Heart right ventricle (tissue), 16 donors: ENCODE data around the gene UPK3A. TPM values are rescaled to one million over a fixed set of nuclear protein-coding genes. Genes with fewer than 3 reads are reported as not detected.
A peak's percentile ranks its signal among the peaks of the same experiment; 100 is the strongest.

Experiments
- ATAC-seq, 8 donors: fragments of 200-7000 bp; cut with Tn5 transposase; one replicate each; pipeline ENCODE4 v1.9.1; 2020; ENCODE audit warnings: mild to moderate bottlenecking in 8 of 8, moderate library complexity in 8 of 8, moderate number of reproducible peaks in 1 of 8
- DNase-seq, 2 donors: peaks; one replicate each; pipeline ENCODE4 v3.0.0-alpha.2; 2020
- H3K27ac ChIP-seq, 10 donors: fragments of 200-600 bp; sonication (generic) in 2 of 10; one replicate each; pipeline versions ENCODE4 v1.5.0 to v1.8.0; 2020 to 2022; ENCODE audit warnings: mild to moderate bottlenecking in 3 of 10
- H3K27me3 ChIP-seq, 7 donors: fragments of 200-600 bp; one replicate each; pipeline ENCODE4 v1.8.0; 2021 to 2022; ENCODE audit warnings: mild to moderate bottlenecking in 2 of 7
- H3K36me3 ChIP-seq, 9 donors: fragments of 200-600 bp; sonication (generic) in 1 of 9; one replicate each; pipeline versions ENCODE4 v1.5.0 to v1.8.0; 2020 to 2022; ENCODE audit warnings: mild to moderate bottlenecking in 2 of 9
- H3K4me1 ChIP-seq, 9 donors: fragments of 200-600 bp; sonication (generic) in 1 of 9; one replicate each; pipeline versions ENCODE4 v1.5.0 to v1.8.0; 2020 to 2022; ENCODE audit warnings: mild to moderate bottlenecking in 4 of 9
- H3K4me3 ChIP-seq, 10 donors: fragments of 200-600 bp; sonication (generic) in 2 of 10; one replicate each; pipeline versions ENCODE4 v1.5.0 to v1.8.0; 2020 to 2022; ENCODE audit warnings: mild to moderate bottlenecking in 7 of 10, moderate library complexity in 2 of 10
- H3K9me3 ChIP-seq, 11 donors: fragments of 200-600 bp in 10 of 11; sonication (generic) in 2 of 11; one replicate each; pipeline versions ENCODE4 v1.5.0 to v1.8.0; 2013 to 2022; ENCODE audit warnings: mild to moderate bottlenecking in 2 of 11, control low read depth in 1 of 11, moderate library complexity in 1 of 11
- WGBS, 2 donors: extraction: QIAGEN DNeasy Blood & Tissue Kit; methylation state at CpG; one replicate each; pipeline ENCODE4 v1.1.7; 2013; ENCODE audit warnings: inconsistent platforms in 1 of 2; 5-methylcytosine and 5-hydroxymethylcytosine counted together
- intact Hi-C, 10 donors: fragments of 100-400 bp; cut with DNase I; formaldehyde crosslinking; loops; one replicate each; pipeline versions ENCODE4 v1.11.1 to v1.14.2; 2022
- polyA plus RNA-seq, 2 donors: library from polyadenylated mRNA; stranded (reverse); fragments of 200-250 nt; gene quantifications; one replicate each; pipeline ENCODE4 v1.2.3, GENCODE V29; 2013
- total RNA-seq, 10 donors: library from RNA; stranded (reverse); fragmentation: NEBNext Ultra II Directional in 3 of 10; extraction: Animal tissue kit (Norgen Biotek cat#: 25700) in 3 of 10; gene quantifications; one replicate each; pipeline versions ENCODE4 v1.2.1 to v1.2.4, GENCODE V29; 2021 to 2023
- TF ChIP-seq, protein P1 (sequence below), 9 donors: fragments of 200-600 bp; sonication (generic) in 2 of 9; IDR thresholded peaks; one replicate each; pipeline versions ENCODE4 v1.5.0 to v1.8.0; 2021 to 2022; ENCODE audit warnings: antibody characterized with exemption in 9 of 9, mild to moderate bottlenecking in 5 of 9, moderate library complexity in 1 of 9
- donor health status: Arrhythmogenic right ventricular cardiomyopathy.
- donor health status: ischemic (EF 13 %, LVEDD 7.1; RV severe dilation, severe dysfunction).
- donor health status: healthy with polysubstance abuse.
- donor health status: DM: no; HTN: yes; CAD: no.
- donor health status: DM: no; HTN: no; CAD: no.
- donor health status: ischemic (EF 25% LVEDD 6.9; RV normal size, moderate dysfunction).
- donor health status: ischemic (EF 25% LVEDD 5.7; RV mildly dilated, moderate dysfunction).
- donor health status: healthy.
- donor health status: DM: yes; HTN: yes; CAD: no.
- donor health status: Ischemic cardiomyopathy.
- donor health status: ischemic (EF 35%, LVEDD 5.7; RV mildly dilated, moderate dysfunction).
- donor health status: nonischemic (EF 11% LVEDD 7.7; RV severe dilation, severe dysfunction).
- donor health status: DM: yes; HTN: yes; CAD: no.
- donor health status: PGD.
- donor health status: ischemic (EF 29% LVEDD 5.4; RV normal size, mild dysfunction).
- donor health status: nonischemic (EF 23%, LVEDD 6.1; RV moderate dilation, normal function).

Gene UPK3A
- total and polyA plus RNA-seq, 12 donors, result 0.48 TPM; not detected in 11

DNA sequence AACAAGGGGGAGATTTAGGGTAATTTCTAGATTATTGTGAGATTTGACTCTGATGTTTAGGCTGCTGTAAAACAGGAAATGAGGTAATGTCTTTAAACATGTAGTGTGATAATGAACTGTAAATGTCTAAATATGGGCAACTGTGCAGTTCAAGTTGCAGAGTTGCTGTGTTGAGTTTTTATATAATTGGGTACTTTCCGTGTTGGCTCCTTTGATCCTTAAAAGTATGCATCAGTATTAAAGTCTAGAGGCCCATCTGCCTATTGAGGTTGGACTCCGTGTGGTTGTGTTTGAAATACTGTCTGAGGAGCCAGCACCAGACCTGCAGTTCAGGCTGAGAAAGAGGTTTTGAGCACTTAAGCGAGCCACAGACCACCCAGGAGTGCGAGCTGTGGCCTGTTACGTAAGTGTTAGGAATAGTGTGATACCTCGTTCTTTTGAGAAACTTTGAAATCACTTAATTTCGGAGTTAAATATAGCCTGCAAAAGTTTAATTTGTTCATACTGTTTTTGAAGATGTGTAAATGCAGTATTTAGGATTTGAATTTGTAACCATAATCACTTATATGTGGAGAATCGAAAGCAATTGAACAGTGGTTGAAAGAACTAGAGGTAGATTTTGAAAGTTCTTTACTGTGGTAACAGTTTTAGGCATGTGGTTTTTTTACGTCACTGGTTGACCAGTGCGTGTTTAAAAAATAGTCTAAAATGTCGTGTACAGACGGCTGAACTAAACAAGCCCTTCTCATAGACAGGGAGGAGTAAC is 34.0 kb downstream of the UPK3A start:
- peak overlapping the region in 3 of 10 donors; percentile 11 to 26 (median 14) for H3K4me3 ChIP-seq

DNA sequence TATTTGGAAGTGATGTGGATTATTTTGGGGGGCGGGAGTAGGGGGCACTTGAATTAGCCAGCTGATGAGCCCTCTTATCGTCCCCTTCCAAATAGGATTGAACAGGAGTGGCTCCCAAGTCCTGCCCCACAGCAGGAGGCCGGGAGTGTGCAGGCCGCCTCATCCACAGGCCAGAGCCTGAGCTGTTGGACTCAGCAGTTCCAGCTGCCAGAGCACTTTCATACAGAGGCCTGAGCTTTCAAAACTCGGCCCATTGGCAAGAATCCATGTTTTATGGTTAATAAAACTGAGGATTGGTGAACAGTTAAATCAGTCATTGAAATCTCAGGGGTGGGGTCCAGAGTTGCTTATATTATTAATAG is 34.6 kb downstream of the UPK3A start:
- H3K9me3 ChIP-seq, result no peaks in the 10 kb centered on the region
- H3K4me3 ChIP-seq, result peak overlapping the region in 1 of 10 donors; percentile 7
- ATAC-seq, result peak in 7 of 8 donors; percentile 36 to 65 (median 41)
- H3K27ac ChIP-seq, result peak overlapping the region in 9 of 10 donors; percentile 57 to 91 (median 80)
- peaks cover 0 to 24% (median 18%) of the 10 kb centered on the region in 9 donors for H3K36me3 ChIP-seq
- 34 to 54% methylated on average over 5 of the region's 5 CpGs for WGBS, 2 donors
- peaks cover 3 to 61% (median 40%) of the 10 kb centered on the region in 9 donors for H3K4me1 ChIP-seq
- intact Hi-C loops, result loop anchor here in 4 of 10 donors (5.0 to 10.0 kb wide), 3 partner anchors 103 to 118 kb away; no protein-coding TSS in a partner anchor
- TF ChIP-seq, protein P1, sequence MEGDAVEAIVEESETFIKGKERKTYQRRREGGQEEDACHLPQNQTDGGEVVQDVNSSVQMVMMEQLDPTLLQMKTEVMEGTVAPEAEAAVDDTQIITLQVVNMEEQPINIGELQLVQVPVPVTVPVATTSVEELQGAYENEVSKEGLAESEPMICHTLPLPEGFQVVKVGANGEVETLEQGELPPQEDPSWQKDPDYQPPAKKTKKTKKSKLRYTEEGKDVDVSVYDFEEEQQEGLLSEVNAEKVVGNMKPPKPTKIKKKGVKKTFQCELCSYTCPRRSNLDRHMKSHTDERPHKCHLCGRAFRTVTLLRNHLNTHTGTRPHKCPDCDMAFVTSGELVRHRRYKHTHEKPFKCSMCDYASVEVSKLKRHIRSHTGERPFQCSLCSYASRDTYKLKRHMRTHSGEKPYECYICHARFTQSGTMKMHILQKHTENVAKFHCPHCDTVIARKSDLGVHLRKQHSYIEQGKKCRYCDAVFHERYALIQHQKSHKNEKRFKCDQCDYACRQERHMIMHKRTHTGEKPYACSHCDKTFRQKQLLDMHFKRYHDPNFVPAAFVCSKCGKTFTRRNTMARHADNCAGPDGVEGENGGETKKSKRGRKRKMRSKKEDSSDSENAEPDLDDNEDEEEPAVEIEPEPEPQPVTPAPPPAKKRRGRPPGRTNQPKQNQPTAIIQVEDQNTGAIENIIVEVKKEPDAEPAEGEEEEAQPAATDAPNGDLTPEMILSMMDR (IDR thresholded peaks at IDR 0.05), result no peak
- peak in 1 of 2 donors; percentile 38 for DNase-seq
- H3K27me3 ChIP-seq, result no peaks in the 10 kb centered on the region

More for the DNA sequence above, 34.0 kb downstream of the UPK3A start:
- H3K36me3 ChIP-seq, result peaks cover 0 to 19% (median 12%) of the 10 kb centered on the region in 9 donors
- ATAC-seq (peak in 5 of 8 donors; percentile 1 to 35 (median 13)), DNase-seq (no peak)
- intact Hi-C loops, result loop anchor here in 4 of 10 donors (5.0 to 10.0 kb wide), 3 partner anchors 104 to 119 kb away; no protein-coding TSS in a partner anchor
- TF ChIP-seq, protein P1 (IDR thresholded peaks at IDR 0.05), result no peak
- no peaks in the 10 kb centered on the region for H3K27me3 ChIP-seq
- 67 to 71% methylated on average over 12 of the region's 12 CpGs for WGBS, 2 donors
- H3K27ac ChIP-seq, result peak overlapping the region; percentile 4 to 91 (median 79)
- peaks cover 3 to 67% (median 46%) of the 10 kb centered on the region in 9 donors for H3K4me1 ChIP-seq
- no peaks in the 10 kb centered on the region for H3K9me3 ChIP-seq

DNA sequence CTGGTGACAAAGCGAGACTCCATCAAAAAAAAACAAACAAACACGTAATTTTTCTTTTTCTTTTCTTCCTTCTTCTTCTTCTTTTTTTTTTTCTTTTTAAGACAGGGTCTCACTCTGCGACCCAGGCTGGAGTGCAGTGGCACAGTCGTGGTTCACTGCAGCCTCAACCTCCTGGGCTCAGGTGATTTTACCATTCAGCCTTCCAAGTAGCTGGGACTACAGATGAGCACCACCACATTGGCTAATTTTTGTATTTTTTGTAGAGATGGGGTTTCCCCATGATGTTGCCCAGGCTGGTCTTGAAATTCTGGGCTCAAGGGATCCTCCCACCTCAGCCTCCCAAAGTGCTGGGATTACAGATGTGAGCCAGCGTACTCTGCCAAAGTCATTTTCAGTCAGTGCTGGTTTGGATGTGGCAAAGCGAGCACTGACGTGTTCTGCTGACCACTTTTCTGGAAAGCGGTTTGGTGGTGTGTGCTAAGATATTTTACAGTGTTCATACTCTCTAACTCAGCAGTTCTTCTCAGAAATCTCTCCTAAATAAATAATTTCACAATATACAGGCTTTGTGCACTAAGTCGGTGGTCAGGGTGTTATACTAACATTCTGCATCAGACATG is 35.7 kb downstream of the UPK3A start:
- no peak for DNase-seq
- Histone ChIP-seq H3K36me3 (peaks cover 0 to 34% (median 21%) of the 10 kb centered on the region in 9 donors), H3K9me3 (no peaks in the 10 kb centered on the region), H3K4me1 (peaks cover 3 to 56% (median 35%) of the 10 kb centered on the region in 9 donors), H3K27me3 (no peaks in the 10 kb centered on the region), H3K4me3 (no peak overlapping the region), H3K27ac (peak overlapping the region in 5 of 10 donors; percentile 40 to 91 (median 80))
- WGBS, 2 donors, result 88 to 90% methylated on average over 9 of the region's 9 CpGs
- no peak for ATAC-seq
- intact Hi-C loops, result loop anchor here in 3 of 10 donors (10.0 kb wide), 3 partner anchors 46 to 346 kb away; no protein-coding TSS in a partner anchor
- TF ChIP-seq, protein P1 (IDR thresholded peaks at IDR 0.05), result no peak

DNA sequence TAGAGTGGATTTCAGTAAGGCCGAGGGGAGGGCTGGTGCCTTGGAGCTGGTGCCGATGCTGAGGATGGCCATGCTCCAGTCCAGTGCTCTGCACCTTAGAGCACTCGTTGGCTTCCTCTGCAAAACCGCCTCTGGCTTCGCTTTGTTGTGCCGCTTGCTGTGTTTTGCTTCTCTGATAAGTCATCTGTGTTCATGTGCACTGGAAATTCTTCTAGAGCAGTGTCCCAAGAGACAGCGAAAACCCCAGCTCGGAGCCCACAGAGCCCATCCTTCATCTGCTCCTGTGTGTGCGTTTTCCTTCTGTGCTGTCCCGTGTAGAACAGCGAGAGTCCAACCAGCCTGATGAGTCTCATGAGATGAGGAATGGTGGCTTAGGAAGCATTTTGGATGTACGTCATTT is 37.1 kb downstream of the UPK3A start:
- ATAC-seq (no peak), DNase-seq (no peak)
- Histone ChIP-seq H3K4me3 (no peak overlapping the region), H3K36me3 (peaks cover 0 to 45% (median 21%) of the 10 kb centered on the region in 9 donors), H3K27me3 (no peaks in the 10 kb centered on the region), H3K9me3 (no peaks in the 10 kb centered on the region), H3K4me1 (peaks cover 3 to 49% (median 30%) of the 10 kb centered on the region in 9 donors), H3K27ac (no peak overlapping the region)
- TF ChIP-seq, protein P1 (IDR thresholded peaks at IDR 0.05), result no peak
- intact Hi-C loops, result loop anchor here in 3 of 10 donors (10.0 kb wide), 3 partner anchors 47 to 347 kb away; no protein-coding TSS in a partner anchor
- WGBS, 2 donors, result 71 to 72% methylated on average over 12 of the region's 12 CpGs
